Liver (tissue), 3 donors: ENCODE measurements around the gene CYB561D2.

ENCODE experiments used
- EGR1 ChIP-seq, 2 donors: IDR thresholded peaks; 2 replicates each; pipeline ENCODE4 v1.6.1; 2016 to 2018; ENCODE audit warnings: antibody characterized with exemption in 2 of 2, low read depth in 2 of 2
- FOXA2 ChIP-seq: IDR thresholded peaks from 2 replicates; pipeline ENCODE4 v1.6.1; 2016; ENCODE audit warnings: antibody characterized with exemption
- JUND ChIP-seq, 2 donors: IDR thresholded peaks; 2 replicates each; pipeline ENCODE4 v1.6.1; 2016; ENCODE audit warnings: antibody characterized with exemption in 2 of 2
- RAD21 ChIP-seq, 2 donors: IDR thresholded peaks; 2 replicates each; pipeline ENCODE4 v1.6.1; 2016; ENCODE audit warnings: antibody characterized with exemption in 2 of 2, mild to moderate bottlenecking in 2 of 2
- SP1 ChIP-seq: IDR thresholded peaks from 2 replicates; pipeline ENCODE4 v1.6.1; 2018; ENCODE audit warnings: antibody characterized with exemption, mild to moderate bottlenecking
- TAF1 ChIP-seq: conservative IDR thresholded peaks from 2 replicates; pipeline ENCODE4 v1.6.1; 2016; ENCODE audit warnings: antibody characterized with exemption, mild to moderate bottlenecking
- YY1 ChIP-seq: IDR thresholded peaks from 2 replicates; pipeline ENCODE4 v1.6.1; 2016; ENCODE audit warnings: antibody characterized with exemption, mild to moderate bottlenecking
- TF ChIP-seq, protein P1 (sequence below): fragments of 150-350 bp; IDR thresholded peaks from 2 replicates; pipeline ENCODE4 v1.5.1; 2017; ENCODE audit warnings: improper control_type of control experiment, low read depth, low read length; ENCODE audit not compliant: missing input control
- TF ChIP-seq, protein P2 (sequence below): IDR thresholded peaks from 2 replicates; pipeline ENCODE4 v1.6.1; 2016; ENCODE audit warnings: antibody characterized with exemption, mild to moderate bottlenecking
- TF ChIP-seq, protein P3 (sequence below): IDR thresholded peaks from 2 replicates; pipeline ENCODE4 v1.6.1; 2016; ENCODE audit warnings: antibody characterized with exemption
- TF ChIP-seq, protein P4 (sequence below): IDR thresholded peaks from 2 replicates; pipeline ENCODE4 v1.6.1; 2016; ENCODE audit warnings: antibody characterized with exemption
- TF ChIP-seq, protein P5 (sequence below): IDR thresholded peaks from 2 replicates; pipeline ENCODE4 v1.6.1; 2016; ENCODE audit warnings: antibody characterized with exemption
- donor health status: healthy.
- donor health status: healthy.

DNA sequence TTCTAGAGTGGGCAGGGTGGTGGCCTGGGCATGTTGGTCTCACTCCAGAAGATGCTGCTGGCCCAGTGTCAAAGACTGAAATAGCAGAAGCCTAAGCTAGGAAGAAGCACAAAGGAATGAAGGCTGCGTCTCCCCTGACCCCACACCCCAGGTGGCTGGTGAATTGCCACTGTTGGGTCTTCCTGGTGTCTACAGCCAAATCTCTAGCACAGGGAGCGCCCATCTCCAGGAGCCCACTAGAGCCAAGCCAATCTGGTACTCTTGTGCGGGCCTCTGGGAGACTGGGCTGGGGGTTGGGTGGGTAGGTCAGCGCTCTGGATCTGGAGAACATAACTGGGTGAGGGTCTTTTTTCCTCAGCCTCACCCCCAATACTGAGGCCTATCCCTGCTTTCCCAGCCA, 23.5 kb upstream of the CYB561D2 start:
- TF ChIP-seq YY1: no peak
- TF ChIP-seq, protein P1, sequence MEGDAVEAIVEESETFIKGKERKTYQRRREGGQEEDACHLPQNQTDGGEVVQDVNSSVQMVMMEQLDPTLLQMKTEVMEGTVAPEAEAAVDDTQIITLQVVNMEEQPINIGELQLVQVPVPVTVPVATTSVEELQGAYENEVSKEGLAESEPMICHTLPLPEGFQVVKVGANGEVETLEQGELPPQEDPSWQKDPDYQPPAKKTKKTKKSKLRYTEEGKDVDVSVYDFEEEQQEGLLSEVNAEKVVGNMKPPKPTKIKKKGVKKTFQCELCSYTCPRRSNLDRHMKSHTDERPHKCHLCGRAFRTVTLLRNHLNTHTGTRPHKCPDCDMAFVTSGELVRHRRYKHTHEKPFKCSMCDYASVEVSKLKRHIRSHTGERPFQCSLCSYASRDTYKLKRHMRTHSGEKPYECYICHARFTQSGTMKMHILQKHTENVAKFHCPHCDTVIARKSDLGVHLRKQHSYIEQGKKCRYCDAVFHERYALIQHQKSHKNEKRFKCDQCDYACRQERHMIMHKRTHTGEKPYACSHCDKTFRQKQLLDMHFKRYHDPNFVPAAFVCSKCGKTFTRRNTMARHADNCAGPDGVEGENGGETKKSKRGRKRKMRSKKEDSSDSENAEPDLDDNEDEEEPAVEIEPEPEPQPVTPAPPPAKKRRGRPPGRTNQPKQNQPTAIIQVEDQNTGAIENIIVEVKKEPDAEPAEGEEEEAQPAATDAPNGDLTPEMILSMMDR: no peak
- no peak for TF ChIP-seq TAF1
- TF ChIP-seq SP1: no peak
- TF ChIP-seq RAD21 (IDR thresholded peaks at IDR 0.05): no peak
- TF ChIP-seq, protein P2, sequence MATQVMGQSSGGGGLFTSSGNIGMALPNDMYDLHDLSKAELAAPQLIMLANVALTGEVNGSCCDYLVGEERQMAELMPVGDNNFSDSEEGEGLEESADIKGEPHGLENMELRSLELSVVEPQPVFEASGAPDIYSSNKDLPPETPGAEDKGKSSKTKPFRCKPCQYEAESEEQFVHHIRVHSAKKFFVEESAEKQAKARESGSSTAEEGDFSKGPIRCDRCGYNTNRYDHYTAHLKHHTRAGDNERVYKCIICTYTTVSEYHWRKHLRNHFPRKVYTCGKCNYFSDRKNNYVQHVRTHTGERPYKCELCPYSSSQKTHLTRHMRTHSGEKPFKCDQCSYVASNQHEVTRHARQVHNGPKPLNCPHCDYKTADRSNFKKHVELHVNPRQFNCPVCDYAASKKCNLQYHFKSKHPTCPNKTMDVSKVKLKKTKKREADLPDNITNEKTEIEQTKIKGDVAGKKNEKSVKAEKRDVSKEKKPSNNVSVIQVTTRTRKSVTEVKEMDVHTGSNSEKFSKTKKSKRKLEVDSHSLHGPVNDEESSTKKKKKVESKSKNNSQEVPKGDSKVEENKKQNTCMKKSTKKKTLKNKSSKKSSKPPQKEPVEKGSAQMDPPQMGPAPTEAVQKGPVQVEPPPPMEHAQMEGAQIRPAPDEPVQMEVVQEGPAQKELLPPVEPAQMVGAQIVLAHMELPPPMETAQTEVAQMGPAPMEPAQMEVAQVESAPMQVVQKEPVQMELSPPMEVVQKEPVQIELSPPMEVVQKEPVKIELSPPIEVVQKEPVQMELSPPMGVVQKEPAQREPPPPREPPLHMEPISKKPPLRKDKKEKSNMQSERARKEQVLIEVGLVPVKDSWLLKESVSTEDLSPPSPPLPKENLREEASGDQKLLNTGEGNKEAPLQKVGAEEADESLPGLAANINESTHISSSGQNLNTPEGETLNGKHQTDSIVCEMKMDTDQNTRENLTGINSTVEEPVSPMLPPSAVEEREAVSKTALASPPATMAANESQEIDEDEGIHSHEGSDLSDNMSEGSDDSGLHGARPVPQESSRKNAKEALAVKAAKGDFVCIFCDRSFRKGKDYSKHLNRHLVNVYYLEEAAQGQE: no peak
- TF ChIP-seq, protein P3, sequence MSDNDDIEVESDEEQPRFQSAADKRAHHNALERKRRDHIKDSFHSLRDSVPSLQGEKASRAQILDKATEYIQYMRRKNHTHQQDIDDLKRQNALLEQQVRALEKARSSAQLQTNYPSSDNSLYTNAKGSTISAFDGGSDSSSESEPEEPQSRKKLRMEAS: no peak
- TF ChIP-seq JUND (IDR thresholded peaks at IDR 0.05): no peak
- TF ChIP-seq EGR1 (IDR thresholded peaks at IDR 0.05; ENCODE audit: low read depth in 2 of 2): no peak
- TF ChIP-seq, protein P4, sequence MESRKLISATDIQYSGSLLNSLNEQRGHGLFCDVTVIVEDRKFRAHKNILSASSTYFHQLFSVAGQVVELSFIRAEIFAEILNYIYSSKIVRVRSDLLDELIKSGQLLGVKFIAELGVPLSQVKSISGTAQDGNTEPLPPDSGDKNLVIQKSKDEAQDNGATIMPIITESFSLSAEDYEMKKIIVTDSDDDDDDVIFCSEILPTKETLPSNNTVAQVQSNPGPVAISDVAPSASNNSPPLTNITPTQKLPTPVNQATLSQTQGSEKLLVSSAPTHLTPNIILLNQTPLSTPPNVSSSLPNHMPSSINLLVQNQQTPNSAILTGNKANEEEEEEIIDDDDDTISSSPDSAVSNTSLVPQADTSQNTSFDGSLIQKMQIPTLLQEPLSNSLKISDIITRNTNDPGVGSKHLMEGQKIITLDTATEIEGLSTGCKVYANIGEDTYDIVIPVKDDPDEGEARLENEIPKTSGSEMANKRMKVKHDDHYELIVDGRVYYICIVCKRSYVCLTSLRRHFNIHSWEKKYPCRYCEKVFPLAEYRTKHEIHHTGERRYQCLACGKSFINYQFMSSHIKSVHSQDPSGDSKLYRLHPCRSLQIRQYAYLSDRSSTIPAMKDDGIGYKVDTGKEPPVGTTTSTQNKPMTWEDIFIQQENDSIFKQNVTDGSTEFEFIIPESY: no peak
- TF ChIP-seq, protein P5, sequence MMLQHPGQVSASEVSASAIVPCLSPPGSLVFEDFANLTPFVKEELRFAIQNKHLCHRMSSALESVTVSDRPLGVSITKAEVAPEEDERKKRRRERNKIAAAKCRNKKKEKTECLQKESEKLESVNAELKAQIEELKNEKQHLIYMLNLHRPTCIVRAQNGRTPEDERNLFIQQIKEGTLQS: no peak
- no peak for TF ChIP-seq FOXA2
